ENCODE results near the gene CRYL1. TPM values are rescaled to one million over a fixed set of nuclear protein-coding genes. Genes with fewer than 3 reads are reported as not detected.

CRYL1 gene
- total RNA-seq, 1 experiment from 2014 or later, result 26.5 TPM

GRCh38 chr13:20446900-20447299, 78.8 kb downstream of the CRYL1 start:
- RAD21 ChIA-PET (ENCODE audit: low non-redundant PET in 1 of 2, low total read pairs in 2 of 2, uncharacterized antibody in 2 of 2, unreplicated experiment in 2 of 2), result no interaction called here
- no peaks in the 10 kb centered on the region for H3K27me3 ChIP-seq (ENCODE audit: insufficient read depth, low read length)
- H3K4me3 ChIP-seq (replicated peaks in 1 of 2; ENCODE audit: low read depth in 1 of 2, low read length in 2 of 2), result no peak overlapping the region
- H3K4me1 ChIP-seq (ENCODE audit: control insufficient read depth in 1 of 2, insufficient read depth in 2 of 2, low read length in 2 of 2), result peaks cover 5 to 10% of the 10 kb centered on the region in 2 experiments; a peak in 3 of 4 replicates
- no peak overlapping the region for H3K9ac ChIP-seq (ENCODE audit: low read length)
- intact Hi-C loops (cut with micrococcal nuclease), result no loop called here
- no peak for ATAC-seq
- no peaks in the 10 kb centered on the region for H4K20me1 ChIP-seq (ENCODE audit: insufficient read depth)
- no peak overlapping the region for H3K4me2 ChIP-seq (ENCODE audit: low read length)
- 0 out of 4 replicates have a peak, but pooled peaks cover 4 to 8% of the 10 kb centered on the region in 2 experiments for H3K9me3 ChIP-seq (ENCODE audit: control insufficient read depth in 1 of 2, insufficient read depth in 1 of 2, low read depth in 1 of 2, low read length in 2 of 2)
- no peak for DNase-seq (ENCODE audit: low read depth, low spot score)
- POLR2A ChIA-PET, result no interaction called here
- no peaks in the 10 kb centered on the region for H3K36me3 ChIP-seq (ENCODE audit: control insufficient read depth in 1 of 2, insufficient read depth in 2 of 2, low read length in 2 of 2)
- H3K79me2 ChIP-seq (ENCODE audit: insufficient read depth, low read length), result no peaks in the 10 kb centered on the region
- no peaks in the 10 kb centered on the region for H3K9me2 ChIP-seq (ENCODE audit: insufficient read depth)
- H2AFZ ChIP-seq (ENCODE audit: low read depth, low read length, poor library complexity, severe bottlenecking), result no peak overlapping the region
- no TSS peak for BruUV-seq (replicated peaks)
- CTCF ChIA-PET, result no interaction called here
- no peak overlapping the region for H3K27ac ChIP-seq (ENCODE audit: low read depth, low read length)
- no peak for TF ChIP-seq ZFX (IDR thresholded peaks at IDR 0.05)
- TF ChIP-seq EZH2 (IDR thresholded peaks at IDR 0.05), result no peak
- TF ChIP-seq ZNF274 (IDR thresholded peaks at IDR 0.05; ENCODE audit: low read depth, low read length), result no peak
- no peak for TF ChIP-seq TCF7L2 (IDR thresholded peaks at IDR 0.05; ENCODE audit: borderline replicate concordance, extremely low read depth, insufficient read depth, insufficient read length)
- no peak for TF ChIP-seq FOSL1 (IDR thresholded peaks at IDR 0.05; ENCODE audit: low read depth)
- TF ChIP-seq JUND (IDR thresholded peaks at IDR 0.05), result no peak
- TF ChIP-seq CBX3 (IDR thresholded peaks at IDR 0.05; ENCODE audit: low read depth), result no peak
- TF ChIP-seq, protein P1, sequence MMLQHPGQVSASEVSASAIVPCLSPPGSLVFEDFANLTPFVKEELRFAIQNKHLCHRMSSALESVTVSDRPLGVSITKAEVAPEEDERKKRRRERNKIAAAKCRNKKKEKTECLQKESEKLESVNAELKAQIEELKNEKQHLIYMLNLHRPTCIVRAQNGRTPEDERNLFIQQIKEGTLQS (IDR thresholded peaks at IDR 0.05), result no peak
- TF ChIP-seq, protein P2, sequence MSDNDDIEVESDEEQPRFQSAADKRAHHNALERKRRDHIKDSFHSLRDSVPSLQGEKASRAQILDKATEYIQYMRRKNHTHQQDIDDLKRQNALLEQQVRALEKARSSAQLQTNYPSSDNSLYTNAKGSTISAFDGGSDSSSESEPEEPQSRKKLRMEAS (IDR thresholded peaks at IDR 0.05), result no peak

DNA sequence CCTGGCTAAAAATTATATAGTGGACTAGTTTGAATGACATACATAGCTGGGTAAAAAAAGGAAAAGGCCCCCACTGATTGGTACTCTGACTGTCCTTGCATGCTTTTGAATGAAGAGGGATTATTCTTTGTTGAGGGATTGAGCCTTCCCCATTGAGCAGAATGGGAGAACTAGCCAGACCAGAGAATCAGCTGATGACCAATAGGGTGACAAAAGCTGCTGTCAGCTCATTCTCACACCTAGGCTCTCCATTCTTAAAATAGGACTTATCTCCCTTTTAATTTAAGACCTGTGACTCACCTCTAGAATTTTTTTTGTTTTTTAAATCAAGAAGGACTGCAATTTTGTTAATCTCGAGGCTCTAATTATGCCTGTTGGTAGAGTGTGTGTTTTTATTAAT, 79.3 kb downstream of the CRYL1 start:
- ATAC-seq (no peak), DNase-seq (ENCODE audit: low read depth, low spot score) (no peak)
- H3K27me3 ChIP-seq (ENCODE audit: insufficient read depth, low read length), result no peaks in the 10 kb centered on the region
- H4K20me1 ChIP-seq (ENCODE audit: insufficient read depth), result no peaks in the 10 kb centered on the region
- H3K36me3 ChIP-seq (ENCODE audit: control insufficient read depth in 1 of 2, insufficient read depth in 2 of 2, low read length in 2 of 2), result no peaks in the 10 kb centered on the region
- POLR2A ChIA-PET, result no interaction called here
- H3K4me2 ChIP-seq (ENCODE audit: low read length), result no peak overlapping the region
- CTCF ChIA-PET, result no interaction called here
- H3K79me2 ChIP-seq (ENCODE audit: insufficient read depth, low read length), result no peaks in the 10 kb centered on the region
- BruUV-seq (replicated peaks), result no TSS peak
- TF ChIP-seq EZH2 (IDR thresholded peaks at IDR 0.05) (no peak), JUND (IDR thresholded peaks at IDR 0.05) (no peak), ZFX (IDR thresholded peaks at IDR 0.05) (no peak), ELF1 (IDR thresholded peaks at IDR 0.05; ENCODE audit: borderline replicate concordance, low read depth) (no peak), SIN3A (IDR thresholded peaks at IDR 0.05; ENCODE audit: low read depth) (no peak), YY1 (IDR thresholded peaks at IDR 0.05; ENCODE audit: extremely low read depth, insufficient replicate concordance, low read depth, low read length) (no peak), TCF7L2 (IDR thresholded peaks at IDR 0.05; ENCODE audit: borderline replicate concordance, extremely low read depth, insufficient read depth, insufficient read length) (no peak), POLR2AphosphoS5 (IDR thresholded peaks at IDR 0.05; ENCODE audit: low read depth, low read length) (no peak), ZNF274 (IDR thresholded peaks at IDR 0.05; ENCODE audit: low read depth, low read length) (no peak), SP1 (IDR thresholded peaks at IDR 0.05; ENCODE audit: low read depth) (no peak)
- TF ChIP-seq, protein P2 (IDR thresholded peaks at IDR 0.05), result no peak
- no peak overlapping the region for H3K4me3 ChIP-seq (replicated peaks in 1 of 2; ENCODE audit: low read depth in 1 of 2, low read length in 2 of 2)
- H3K9ac ChIP-seq (ENCODE audit: low read length), result no peak overlapping the region
- peaks cover 5 to 14% of the 10 kb centered on the region in 2 experiments; a peak in 3 of 4 replicates for H3K4me1 ChIP-seq (ENCODE audit: control insufficient read depth in 1 of 2, insufficient read depth in 2 of 2, low read length in 2 of 2)
- no peaks in the 10 kb centered on the region for H3K9me2 ChIP-seq (ENCODE audit: insufficient read depth)
- H3K9me3 ChIP-seq (ENCODE audit: control insufficient read depth in 1 of 2, insufficient read depth in 1 of 2, low read depth in 1 of 2, low read length in 2 of 2), result 0 out of 4 replicates have a peak, but pooled peaks cover 4 to 8% of the 10 kb centered on the region in 2 experiments
- RAD21 ChIA-PET (ENCODE audit: low non-redundant PET in 1 of 2, low total read pairs in 2 of 2, uncharacterized antibody in 2 of 2, unreplicated experiment in 2 of 2), result no interaction called here
- intact Hi-C loops (cut with micrococcal nuclease), result no loop called here
- no peak overlapping the region for H2AFZ ChIP-seq (ENCODE audit: low read depth, low read length, poor library complexity, severe bottlenecking)
- H3K27ac ChIP-seq (ENCODE audit: low read depth, low read length), result no peak overlapping the region

Data from HCT116 (cell line).